GM13976 (cell line): Measurements from ENCODE around the gene LCAT.

Source experiments
- DNase-seq: peaks from one replicate; pipeline ENCODE4 v3.0.0; 2012; ENCODE audit warnings: low spot score
- in situ Hi-C: fragments of 300-500 bp; cut with MboI; formaldehyde crosslinking; loops from one replicate; pipeline ENCODE4 v1.12.0; 2022; ENCODE audit warnings: low sequenced_read_pairs, mixed read lengths, inconsistent platforms; ENCODE audit not compliant: unreplicated experiment
- TF ChIP-seq, protein P1 (sequence below): IDR thresholded peaks from 2 replicates; pipeline ENCODE4 v1.5.1; 2012; ENCODE audit warnings: borderline replicate concordance, mild to moderate bottlenecking; ENCODE audit not compliant: insufficient read depth; ENCODE audit errors: extremely low read depth, missing control alignments, control extremely low read depth

The LCAT gene

DNA sequence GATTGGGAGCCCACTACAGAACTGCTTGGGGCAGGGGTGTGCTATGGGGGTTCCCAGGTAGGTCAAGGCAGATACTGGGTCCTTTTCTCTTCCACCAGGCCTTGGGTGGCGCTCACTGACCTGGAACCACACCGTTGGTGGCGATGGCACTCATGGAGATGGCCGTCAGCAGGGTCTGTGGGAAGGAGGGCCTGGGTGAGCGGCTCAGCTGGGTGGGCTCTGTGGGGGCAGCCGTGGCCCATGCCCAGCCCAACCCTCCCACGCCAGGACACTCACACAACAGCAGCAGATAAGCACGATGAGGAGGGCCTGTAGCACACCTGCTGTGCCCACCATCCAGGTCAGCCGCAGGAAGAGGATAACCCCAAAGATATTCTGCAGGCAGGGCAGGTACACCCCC, 13.7 kb upstream of the LCAT start:
- in situ Hi-C loops = no loop called here
- no peak for DNase-seq
- TF ChIP-seq, protein P1, sequence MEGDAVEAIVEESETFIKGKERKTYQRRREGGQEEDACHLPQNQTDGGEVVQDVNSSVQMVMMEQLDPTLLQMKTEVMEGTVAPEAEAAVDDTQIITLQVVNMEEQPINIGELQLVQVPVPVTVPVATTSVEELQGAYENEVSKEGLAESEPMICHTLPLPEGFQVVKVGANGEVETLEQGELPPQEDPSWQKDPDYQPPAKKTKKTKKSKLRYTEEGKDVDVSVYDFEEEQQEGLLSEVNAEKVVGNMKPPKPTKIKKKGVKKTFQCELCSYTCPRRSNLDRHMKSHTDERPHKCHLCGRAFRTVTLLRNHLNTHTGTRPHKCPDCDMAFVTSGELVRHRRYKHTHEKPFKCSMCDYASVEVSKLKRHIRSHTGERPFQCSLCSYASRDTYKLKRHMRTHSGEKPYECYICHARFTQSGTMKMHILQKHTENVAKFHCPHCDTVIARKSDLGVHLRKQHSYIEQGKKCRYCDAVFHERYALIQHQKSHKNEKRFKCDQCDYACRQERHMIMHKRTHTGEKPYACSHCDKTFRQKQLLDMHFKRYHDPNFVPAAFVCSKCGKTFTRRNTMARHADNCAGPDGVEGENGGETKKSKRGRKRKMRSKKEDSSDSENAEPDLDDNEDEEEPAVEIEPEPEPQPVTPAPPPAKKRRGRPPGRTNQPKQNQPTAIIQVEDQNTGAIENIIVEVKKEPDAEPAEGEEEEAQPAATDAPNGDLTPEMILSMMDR = no peak

DNA sequence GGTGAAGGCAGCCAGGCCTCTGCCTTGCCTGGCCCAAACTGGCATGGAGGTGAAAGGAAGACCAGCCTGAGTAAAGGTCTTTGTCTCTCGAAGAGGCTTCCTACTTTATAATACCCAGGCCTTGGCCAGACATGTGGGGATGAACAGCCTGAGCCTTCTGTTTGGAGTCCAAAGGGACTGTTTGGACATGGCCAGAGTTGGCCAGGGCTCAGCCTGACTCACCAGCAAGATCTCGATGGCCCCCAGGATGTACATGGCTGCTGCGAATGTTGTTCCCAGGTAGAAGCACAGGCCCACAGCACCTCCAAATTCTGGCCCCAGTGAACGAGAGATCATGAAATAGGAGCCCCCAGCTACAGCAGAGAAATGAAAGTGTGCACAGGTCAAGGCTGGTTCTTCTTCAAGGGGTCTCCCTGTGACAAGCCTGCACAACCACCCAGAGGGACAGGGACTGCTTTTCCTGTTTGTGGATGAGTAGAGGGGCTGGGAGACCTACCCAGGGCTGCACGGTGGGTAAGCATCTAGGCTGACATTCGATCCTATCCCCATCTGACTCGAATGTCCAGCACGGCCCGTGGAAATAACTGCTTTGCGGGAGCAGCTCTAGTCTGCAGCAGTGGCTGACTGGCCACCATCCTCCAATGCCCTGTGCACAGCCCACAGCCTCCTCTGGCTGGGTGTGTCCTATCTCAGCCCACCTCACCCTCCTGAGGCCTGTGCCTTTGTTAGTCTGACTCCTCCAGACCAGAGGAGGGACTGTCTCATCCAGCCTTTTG, 10.7 kb upstream of the LCAT start:
- DNase-seq = no peak
- in situ Hi-C loops = no loop called here
- TF ChIP-seq, protein P1 = no peak

DNA sequence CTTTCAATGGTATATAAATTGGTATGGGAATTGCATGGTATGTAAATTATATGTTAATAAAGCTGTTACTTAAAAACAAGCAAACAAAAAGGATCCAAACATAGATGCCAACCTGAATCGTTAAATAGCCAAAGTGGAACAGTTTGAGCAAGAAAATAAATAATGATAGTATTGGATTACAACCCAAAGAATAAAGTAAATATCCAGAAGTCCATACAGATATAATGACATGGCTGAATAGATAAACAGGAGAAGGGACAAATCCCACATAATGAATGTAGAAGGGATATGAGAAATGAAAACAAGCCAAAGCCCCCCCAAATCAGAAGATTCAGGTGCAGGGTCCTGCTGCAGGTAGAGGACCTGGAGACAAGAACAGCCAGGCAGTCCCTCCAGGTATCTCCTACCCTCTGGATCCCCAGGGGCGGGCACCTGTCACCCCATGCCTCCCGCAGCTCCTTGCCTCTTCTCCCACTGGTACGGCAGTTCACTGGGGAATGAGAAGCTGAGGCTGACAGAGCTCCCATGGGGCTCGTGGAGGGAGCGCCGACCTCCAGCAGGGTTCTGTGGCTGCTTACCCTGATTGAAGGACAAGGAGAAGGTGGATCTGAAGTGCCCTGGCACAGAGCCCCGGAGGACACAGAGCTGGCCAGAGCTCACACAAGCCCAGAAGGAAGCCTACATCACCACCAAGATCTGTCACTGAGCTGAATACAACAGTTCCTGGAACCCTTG, 9.9 kb upstream of the LCAT start:
- DNase-seq = no peak
- in situ Hi-C loops = no loop called here
- TF ChIP-seq, protein P1 = no peak

DNA sequence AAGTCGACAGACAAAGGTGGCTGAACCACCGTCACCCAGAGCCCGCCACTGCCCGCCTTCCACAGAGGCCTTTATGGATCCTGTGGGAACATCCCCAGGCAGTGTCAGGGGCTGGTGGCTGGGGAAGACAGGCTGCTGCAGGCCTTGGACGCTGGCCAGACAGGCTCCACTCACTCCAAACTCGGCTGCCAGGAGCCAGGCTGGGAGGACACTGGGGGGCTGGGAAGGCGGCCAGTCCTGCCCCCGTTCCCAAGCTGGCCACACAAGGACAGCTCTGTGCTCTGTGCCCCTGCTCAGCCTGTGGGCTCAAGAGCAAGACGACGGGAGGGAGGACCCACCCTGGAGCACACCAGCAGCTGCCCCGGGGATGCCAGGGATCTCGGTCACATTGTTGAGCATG, 7.6 kb upstream of the LCAT start:
- TF ChIP-seq, protein P1 = no peak

DNA sequence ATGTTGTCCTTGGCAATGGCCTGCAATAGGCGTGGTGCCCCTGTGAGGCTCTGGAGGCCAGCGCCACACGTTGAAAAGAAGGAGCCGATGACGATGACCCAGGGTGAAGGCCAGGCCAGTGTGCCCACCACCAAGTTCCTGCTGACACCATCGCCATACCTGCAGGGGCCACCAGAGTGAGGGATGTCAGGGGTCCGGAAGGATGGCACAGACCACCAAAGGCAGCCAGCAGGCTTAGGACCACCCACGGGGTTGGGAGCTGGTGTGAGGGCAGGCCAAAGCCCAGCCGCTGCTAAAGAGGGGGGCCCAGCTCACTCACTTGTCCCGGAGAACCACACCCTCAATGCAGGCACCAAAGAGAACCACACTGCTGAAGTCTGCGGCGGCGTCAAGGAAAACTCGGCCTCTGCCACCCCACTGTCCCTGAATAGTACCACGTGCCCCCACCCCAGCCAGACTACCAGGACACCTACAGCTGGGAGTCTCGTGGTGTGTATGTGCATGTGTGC, 6.5 kb upstream of the LCAT start:
- TF ChIP-seq, protein P1 = no peak
- no peak for DNase-seq
- in situ Hi-C loops = no loop called here

More for the DNA sequence above, 7.6 kb upstream of the LCAT start:
- DNase-seq = no peak
- in situ Hi-C loops = no loop called here

DNA sequence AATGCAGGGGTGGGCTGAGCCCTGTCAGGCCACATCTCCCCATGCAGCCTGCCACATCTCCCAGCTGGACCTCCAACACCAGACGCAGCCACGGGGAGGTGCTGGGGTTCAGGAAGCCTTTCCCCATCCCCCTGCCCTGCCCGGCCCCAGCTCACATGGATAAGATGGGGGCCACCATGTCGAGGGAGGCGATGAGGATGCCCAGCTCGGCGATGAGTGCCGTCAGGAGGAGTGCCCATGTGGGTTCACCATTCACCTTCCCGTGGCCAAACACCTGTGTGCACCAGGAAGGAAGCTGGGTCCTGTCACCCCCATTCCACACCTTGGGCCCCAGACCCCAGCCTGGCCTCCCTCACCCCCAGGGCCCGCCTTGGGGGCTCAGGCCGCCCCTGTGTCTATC, 5.7 kb upstream of the LCAT start:
- TF ChIP-seq, protein P1 = no peak
- in situ Hi-C loops = no loop called here
- no peak for DNase-seq
